Tibial nerve (tissue), 4 donors: ENCODE measurements around the gene ARGLU1.

Experiments
- CTCF ChIP-seq, 5 experiments: fragments of 200-600 bp in 3 of 5; fragments of 450-650 bp in 2 of 5; sonication (generic) in 3 of 5; IDR thresholded peaks; one replicate each; pipeline ENCODE4 v1.5.1; 2016 to 2019; ENCODE audit warnings: antibody characterized with exemption in 5 of 5, mild to moderate bottlenecking in 3 of 5, moderate library complexity in 2 of 5
- EP300 ChIP-seq, 2 donors: sonication (generic); formaldehyde crosslinking; IDR thresholded peaks; one replicate each; pipeline ENCODE4 v1.6.1; 2017; ENCODE audit warnings: antibody characterized with exemption in 2 of 2, mild to moderate bottlenecking in 1 of 2

- no peak for TF ChIP-seq CTCF (IDR thresholded peaks at IDR 0.05)
- TF ChIP-seq EP300 (IDR thresholded peaks at IDR 0.05) = peak in 1 of 2 donors; percentile 42
Measured at GRCh38 chr13:106558527-106558926, 9.4 kb downstream of the ARGLU1 start.
